ENCODE measurements around the gene CERS5.

- no peak for TF ChIP-seq CTCF (IDR thresholded peaks at IDR 0.05; ENCODE audit: low read length)
- no peak for TF ChIP-seq EZH2 (IDR thresholded peaks at IDR 0.05; ENCODE audit: borderline replicate concordance, low read length)
Measured at GRCh38 chr12:50110762-50111351, 56.3 kb downstream of the CERS5 start.

Data from OCI-LY1 (cell line).